ENCODE results near the gene TEK. TPM values are rescaled to one million over a fixed set of nuclear protein-coding genes. Genes with fewer than 3 reads are reported as not detected.

Gene TEK
- total and polyA plus RNA-seq, 2 experiments from 2014 or later, result 2.0 to 5.6 TPM

DNA sequence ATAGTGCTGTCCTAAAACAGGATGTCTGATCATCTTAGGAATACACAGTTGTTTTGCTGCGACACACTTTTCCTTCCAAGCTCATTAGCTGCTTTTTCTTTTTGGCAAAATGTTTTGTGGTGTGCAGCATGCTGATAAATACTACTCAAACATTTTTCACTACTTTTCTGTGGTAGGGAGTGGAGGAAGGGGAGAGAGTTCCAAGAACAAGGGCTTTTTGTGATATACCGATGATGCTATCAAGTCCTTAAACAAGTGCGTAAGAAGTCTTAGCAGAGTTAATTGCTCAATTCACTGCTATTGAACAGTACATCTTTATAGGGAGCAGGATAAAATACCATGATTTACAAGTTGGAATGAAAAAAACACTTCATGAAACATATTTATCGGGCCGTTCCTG lies 23.6 kb upstream of the TEK start:
- Histone ChIP-seq H3K79me2 (no peaks in the 10 kb centered on the region), H3K36me3 (replicated peaks; ENCODE audit: insufficient read depth, low read depth) (no peaks in the 10 kb centered on the region), H3K4me3 (no peak overlapping the region), H3K9me3 (ENCODE audit: low read depth) (no peaks in the 10 kb centered on the region), H3K4me2 (no peak overlapping the region), H3K27me3 (no peaks in the 10 kb centered on the region), H3K4me1 (ENCODE audit: insufficient read depth) (no peaks in the 10 kb centered on the region), H4K20me1 (ENCODE audit: insufficient read depth, poor library complexity, severe bottlenecking) (no peaks in the 10 kb centered on the region), H2AFZ (no peak overlapping the region), H3K27ac (no peak overlapping the region), H3K9me2 (replicated peaks; ENCODE audit: insufficient read depth) (no peaks in the 10 kb centered on the region)
- no peak for DNase-seq (ENCODE audit: low spot score)
- 92% methylated on average over 5 of the region's 5 CpGs for WGBS (ENCODE audit: low lambda C conversion rate, missing lambda C conversion rate)
- TF ChIP-seq CTCF (IDR thresholded peaks at IDR 0.05; ENCODE audit: poor library complexity) (no peak), EZH2 (IDR thresholded peaks at IDR 0.05; ENCODE audit: borderline replicate concordance) (no peak), EZH2phosphoT487 (IDR thresholded peaks at IDR 0.05; ENCODE audit: low read depth, severe bottlenecking, unreplicated experiment) (no peak)

DNA sequence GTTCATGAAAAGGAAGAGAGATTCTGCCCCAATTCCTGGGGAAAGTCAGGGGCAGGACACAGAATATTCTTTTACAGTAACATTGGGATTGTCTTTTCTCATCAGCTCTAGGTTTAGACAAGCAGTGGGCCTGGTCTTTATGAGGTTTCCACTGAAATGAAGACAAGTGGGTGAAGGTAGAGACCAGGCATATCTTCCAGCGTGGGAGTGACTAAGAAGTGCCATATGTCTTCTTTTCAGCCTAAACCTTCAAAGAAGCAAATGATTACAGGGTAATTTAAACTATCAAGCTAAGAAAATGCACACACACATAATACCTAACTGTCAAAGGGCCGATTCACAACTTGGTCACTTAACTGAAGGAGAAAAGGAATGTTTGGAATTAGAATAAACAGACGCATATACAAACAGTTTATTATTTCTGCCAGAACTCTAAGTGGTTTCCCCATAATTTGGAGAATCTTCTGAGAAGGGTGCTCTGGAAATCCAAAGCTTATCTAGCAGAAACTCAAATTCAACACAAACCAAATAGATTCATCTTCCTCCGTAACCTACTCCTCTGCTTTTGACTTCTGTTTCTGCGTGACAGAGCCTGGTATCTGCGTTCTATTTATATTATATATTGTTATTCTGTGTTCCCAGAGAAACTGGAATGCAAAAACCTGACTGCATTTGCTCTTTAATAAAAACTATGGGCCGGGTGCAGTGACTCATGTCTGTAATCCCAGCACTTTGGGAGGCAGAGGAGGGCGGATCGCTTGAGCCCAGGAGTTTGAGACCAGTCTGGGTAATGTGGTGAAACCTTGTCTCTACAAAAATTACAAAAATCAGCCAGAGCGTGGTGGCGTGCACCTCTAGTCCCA lies 22.0 kb upstream of the TEK start:
- H3K36me3 ChIP-seq (replicated peaks; ENCODE audit: insufficient read depth, low read depth), result no peaks in the 10 kb centered on the region
- H3K4me1 ChIP-seq (ENCODE audit: insufficient read depth), result no peaks in the 10 kb centered on the region
- 45% methylated on average over 11 of the region's 11 CpGs for WGBS (ENCODE audit: low lambda C conversion rate, missing lambda C conversion rate)
- peak; percentile 11 for DNase-seq (ENCODE audit: low spot score)
- no peak overlapping the region for H2AFZ ChIP-seq
- TF ChIP-seq EZH2phosphoT487 (IDR thresholded peaks at IDR 0.05; ENCODE audit: low read depth, severe bottlenecking, unreplicated experiment) (no peak), CTCF (IDR thresholded peaks at IDR 0.05; ENCODE audit: poor library complexity) (no peak), EZH2 (IDR thresholded peaks at IDR 0.05; ENCODE audit: borderline replicate concordance) (no peak)
- peak overlapping the region; percentile 55 for H3K27ac ChIP-seq
- no peaks in the 10 kb centered on the region for H3K9me3 ChIP-seq (ENCODE audit: low read depth)
- H3K9me2 ChIP-seq (replicated peaks; ENCODE audit: insufficient read depth), result no peaks in the 10 kb centered on the region
- no peaks in the 10 kb centered on the region for H3K79me2 ChIP-seq
- peak overlapping the region; percentile 52 for H3K4me2 ChIP-seq
- no peaks in the 10 kb centered on the region for H4K20me1 ChIP-seq (ENCODE audit: insufficient read depth, poor library complexity, severe bottlenecking)
- no peak overlapping the region for H3K4me3 ChIP-seq
- no peaks in the 10 kb centered on the region for H3K27me3 ChIP-seq

GRCh38 chr9:27088981-27089380 lies 20.0 kb upstream of the TEK start:
- Histone ChIP-seq H3K4me2 (no peak overlapping the region), H3K27ac (no peak overlapping the region)
- WGBS (ENCODE audit: low lambda C conversion rate, missing lambda C conversion rate), result 62% methylated on average over 4 of the region's 4 CpGs

GRCh38 chr9:27089706-27090105 lies 19.3 kb upstream of the TEK start:
- Histone ChIP-seq H3K79me2 (no peaks in the 10 kb centered on the region), H3K4me3 (no peak overlapping the region), H3K27ac (no peak overlapping the region), H3K4me2 (no peak overlapping the region), H3K9me2 (replicated peaks; ENCODE audit: insufficient read depth) (no peaks in the 10 kb centered on the region), H3K4me1 (ENCODE audit: insufficient read depth) (no peaks in the 10 kb centered on the region), H3K27me3 (no peaks in the 10 kb centered on the region), H2AFZ (no peak overlapping the region), H3K9me3 (ENCODE audit: low read depth) (no peaks in the 10 kb centered on the region), H3K36me3 (replicated peaks; ENCODE audit: insufficient read depth, low read depth) (no peaks in the 10 kb centered on the region), H4K20me1 (ENCODE audit: insufficient read depth, poor library complexity, severe bottlenecking) (no peaks in the 10 kb centered on the region)
- TF ChIP-seq EZH2phosphoT487 (IDR thresholded peaks at IDR 0.05; ENCODE audit: low read depth, severe bottlenecking, unreplicated experiment) (no peak), CTCF (IDR thresholded peaks at IDR 0.05; ENCODE audit: poor library complexity) (no peak), EZH2 (IDR thresholded peaks at IDR 0.05; ENCODE audit: borderline replicate concordance) (no peak)
- 95% methylated on average over 4 of the region's 4 CpGs for WGBS (ENCODE audit: low lambda C conversion rate, missing lambda C conversion rate)
- no peak for DNase-seq (ENCODE audit: low spot score)

More at GRCh38 chr9:27088981-27089380, 20.0 kb upstream of the TEK start:
- Histone ChIP-seq H2AFZ (no peak overlapping the region), H3K4me1 (ENCODE audit: insufficient read depth) (no peaks in the 10 kb centered on the region), H3K36me3 (replicated peaks; ENCODE audit: insufficient read depth, low read depth) (no peaks in the 10 kb centered on the region), H3K27me3 (no peaks in the 10 kb centered on the region), H3K79me2 (no peaks in the 10 kb centered on the region), H4K20me1 (ENCODE audit: insufficient read depth, poor library complexity, severe bottlenecking) (no peaks in the 10 kb centered on the region), H3K9me3 (ENCODE audit: low read depth) (no peaks in the 10 kb centered on the region), H3K4me3 (no peak overlapping the region), H3K9me2 (replicated peaks; ENCODE audit: insufficient read depth) (no peaks in the 10 kb centered on the region)
- no peak for DNase-seq (ENCODE audit: low spot score)
- TF ChIP-seq EZH2phosphoT487 (IDR thresholded peaks at IDR 0.05; ENCODE audit: low read depth, severe bottlenecking, unreplicated experiment), result no peak
